Endothelial cell of umbilical vein (primary cell): ENCODE results near the gene NSD2.

Source experiments
- GATA2 ChIP-seq: IDR thresholded peaks from 2 replicates; pipeline ENCODE4 v1.7.0; 2011; ENCODE audit warnings: low read depth, mild to moderate bottlenecking, moderate library complexity, mixed read lengths, low read length; ENCODE audit not compliant: insufficient read length, insufficient read depth
- POLR2A ChIP-seq: IDR thresholded peaks from 2 replicates; pipeline ENCODE4 v1.6.1; 2012; ENCODE audit warnings: low read depth, mild to moderate bottlenecking, control low read depth, low read length
- TF ChIP-seq, protein P1 (sequence below), 2 donors: IDR thresholded peaks; 1 replicate in 1 of 2; 2 replicates in 1 of 2; pipeline ENCODE4 v1.5.1; 2011; ENCODE audit warnings: low read length in 2 of 2, mild to moderate bottlenecking in 2 of 2, moderate library complexity in 2 of 2, control low read depth in 1 of 2, inconsistent platforms in 1 of 2, low read depth in 1 of 2; ENCODE audit not compliant: insufficient read depth in 1 of 2; ENCODE audit errors: extremely low read depth in 1 of 2

DNA sequence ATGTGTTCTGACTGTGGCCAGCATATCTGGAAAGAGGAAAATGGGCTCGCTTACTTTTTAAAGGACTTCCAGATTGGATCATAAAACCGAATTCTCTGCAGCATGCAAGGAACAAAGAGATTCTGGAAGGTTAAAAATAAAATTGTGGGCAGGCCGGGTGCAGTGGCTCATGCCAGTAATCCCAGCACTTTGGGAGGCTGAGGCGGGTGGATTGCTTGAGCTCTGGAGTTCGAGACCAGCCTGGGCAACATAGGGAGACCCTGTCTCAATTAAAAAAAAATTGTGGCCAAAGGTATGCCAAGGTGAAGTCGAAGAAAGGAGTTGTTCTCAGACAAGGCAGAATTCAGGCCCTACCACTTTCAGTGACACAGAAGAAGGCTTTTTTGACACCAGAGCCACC, 99.7 kb downstream of the NSD2 start:
- TF ChIP-seq, protein P1, sequence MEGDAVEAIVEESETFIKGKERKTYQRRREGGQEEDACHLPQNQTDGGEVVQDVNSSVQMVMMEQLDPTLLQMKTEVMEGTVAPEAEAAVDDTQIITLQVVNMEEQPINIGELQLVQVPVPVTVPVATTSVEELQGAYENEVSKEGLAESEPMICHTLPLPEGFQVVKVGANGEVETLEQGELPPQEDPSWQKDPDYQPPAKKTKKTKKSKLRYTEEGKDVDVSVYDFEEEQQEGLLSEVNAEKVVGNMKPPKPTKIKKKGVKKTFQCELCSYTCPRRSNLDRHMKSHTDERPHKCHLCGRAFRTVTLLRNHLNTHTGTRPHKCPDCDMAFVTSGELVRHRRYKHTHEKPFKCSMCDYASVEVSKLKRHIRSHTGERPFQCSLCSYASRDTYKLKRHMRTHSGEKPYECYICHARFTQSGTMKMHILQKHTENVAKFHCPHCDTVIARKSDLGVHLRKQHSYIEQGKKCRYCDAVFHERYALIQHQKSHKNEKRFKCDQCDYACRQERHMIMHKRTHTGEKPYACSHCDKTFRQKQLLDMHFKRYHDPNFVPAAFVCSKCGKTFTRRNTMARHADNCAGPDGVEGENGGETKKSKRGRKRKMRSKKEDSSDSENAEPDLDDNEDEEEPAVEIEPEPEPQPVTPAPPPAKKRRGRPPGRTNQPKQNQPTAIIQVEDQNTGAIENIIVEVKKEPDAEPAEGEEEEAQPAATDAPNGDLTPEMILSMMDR (IDR thresholded peaks at IDR 0.05; ENCODE audit: extremely low read depth in 1 of 2, insufficient read depth in 1 of 2, low read depth in 1 of 2, low read length in 2 of 2), result no peak
- TF ChIP-seq POLR2A, result no peak
- no peak for TF ChIP-seq GATA2
